HUES6 (cell line): ENCODE results near the gene NMNAT2.

ENCODE experiments used
- H3K27ac ChIP-seq: 2 replicates; pipeline ENCODE4 v1.7.0; 2013; ENCODE audit warnings: low read depth, mild to moderate bottlenecking, low read length, inconsistent platforms
- H3K27me3 ChIP-seq: 2 replicates; pipeline ENCODE4 v1.6.1; 2013; ENCODE audit warnings: low read length; ENCODE audit not compliant: control insufficient read depth, insufficient read depth
- H3K36me3 ChIP-seq: 2 replicates; pipeline ENCODE4 v1.6.1; 2013; ENCODE audit warnings: low read length; ENCODE audit not compliant: control insufficient read depth, insufficient read depth
- H3K4me1 ChIP-seq: 2 replicates; pipeline ENCODE4 v1.6.1; 2013; ENCODE audit warnings: low read length; ENCODE audit not compliant: control insufficient read depth, insufficient read depth
- H3K4me3 ChIP-seq: 2 replicates; pipeline ENCODE4 v1.5.1; 2013; ENCODE audit warnings: low read depth, low read length
- H3K9ac ChIP-seq: one replicate; pipeline ENCODE4 v1.6.1; 2013; ENCODE audit warnings: mild to moderate bottlenecking, low read length
- H3K9me3 ChIP-seq: 2 replicates; pipeline ENCODE4 v1.6.1; 2013; ENCODE audit warnings: low read depth, low read length; ENCODE audit not compliant: control insufficient read depth, insufficient read depth

Gene NMNAT2

DNA sequence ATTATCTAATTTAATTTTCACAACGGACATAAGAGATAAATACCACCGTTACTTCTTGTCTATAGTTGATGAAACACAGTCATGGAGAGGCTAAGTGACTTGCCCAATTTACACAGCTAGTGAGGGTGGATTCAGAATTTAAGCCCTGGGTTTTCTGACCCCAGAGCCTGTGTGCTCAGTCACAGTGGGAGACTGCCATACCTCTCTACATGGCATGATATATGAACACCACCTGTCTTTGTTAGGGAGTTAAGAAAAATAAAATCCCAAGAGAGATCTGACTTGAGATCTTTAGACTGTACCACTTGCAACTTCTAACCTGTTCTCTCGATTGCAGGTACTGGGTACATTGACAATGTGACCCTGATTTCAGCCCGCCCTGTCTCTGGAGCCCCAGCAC, 191.8 kb downstream of the NMNAT2 start:
- no peaks in the 10 kb centered on the region for H3K27me3 ChIP-seq
- H3K27ac ChIP-seq = no peak overlapping the region
- H3K9me3 ChIP-seq = no peaks in the 10 kb centered on the region

DNA sequence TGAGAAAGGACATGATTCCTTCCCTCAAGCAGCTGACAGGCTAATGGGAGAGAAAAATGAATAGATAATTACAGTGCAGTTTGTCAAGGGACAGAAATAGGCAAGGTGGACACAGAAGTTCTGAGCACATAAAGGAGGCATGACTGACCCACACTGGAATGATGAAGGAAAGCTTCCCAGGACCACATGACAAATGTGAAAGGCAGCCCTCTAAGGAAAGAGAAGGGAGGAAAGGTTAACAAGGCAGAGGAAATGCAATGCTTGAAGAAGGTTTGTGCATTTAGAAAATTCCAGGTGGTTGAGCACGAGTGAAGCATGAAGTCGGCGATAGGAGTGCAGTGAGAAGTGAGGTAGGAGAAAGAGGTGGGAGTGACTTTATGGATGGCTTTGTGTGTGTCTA, 194.7 kb downstream of the NMNAT2 start:
- Histone ChIP-seq H3K27me3 (no peaks in the 10 kb centered on the region), H3K9me3 (no peaks in the 10 kb centered on the region), H3K36me3 (no peaks in the 10 kb centered on the region), H3K27ac (no peak overlapping the region), H3K9ac (no peak overlapping the region), H3K4me1 (peaks cover 27% of the 10 kb centered on the region), H3K4me3 (no peak overlapping the region)

More for the DNA sequence above, 191.8 kb downstream of the NMNAT2 start:
- Histone ChIP-seq H3K36me3 (no peaks in the 10 kb centered on the region), H3K4me3 (no peak overlapping the region), H3K9ac (no peak overlapping the region), H3K4me1 (peaks cover 29% of the 10 kb centered on the region)

DNA sequence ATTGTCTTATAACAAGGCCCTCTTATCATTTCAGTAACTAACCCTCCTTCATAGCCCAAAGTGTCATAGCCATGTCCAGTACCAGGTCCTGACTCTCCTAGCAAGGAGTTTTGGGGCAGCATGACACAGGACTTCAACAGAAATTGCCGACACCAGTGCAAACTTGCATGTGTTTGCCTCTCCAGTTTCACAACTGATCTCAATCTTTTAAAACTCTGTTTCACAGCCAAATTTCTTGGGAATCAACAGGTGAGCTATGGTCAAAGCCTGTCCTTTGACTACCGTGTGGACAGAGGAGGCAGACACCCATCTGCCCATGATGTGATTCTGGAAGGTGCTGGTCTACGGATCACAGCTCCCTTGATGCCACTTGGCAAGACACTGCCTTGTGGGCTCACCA, 195.3 kb downstream of the NMNAT2 start:
- H3K27ac ChIP-seq = no peak overlapping the region
- peaks cover 26% of the 10 kb centered on the region for H3K4me1 ChIP-seq
- H3K4me3 ChIP-seq = no peak overlapping the region
- H3K9me3 ChIP-seq = no peaks in the 10 kb centered on the region
- H3K36me3 ChIP-seq = no peaks in the 10 kb centered on the region
- no peaks in the 10 kb centered on the region for H3K27me3 ChIP-seq
- no peak overlapping the region for H3K9ac ChIP-seq

DNA sequence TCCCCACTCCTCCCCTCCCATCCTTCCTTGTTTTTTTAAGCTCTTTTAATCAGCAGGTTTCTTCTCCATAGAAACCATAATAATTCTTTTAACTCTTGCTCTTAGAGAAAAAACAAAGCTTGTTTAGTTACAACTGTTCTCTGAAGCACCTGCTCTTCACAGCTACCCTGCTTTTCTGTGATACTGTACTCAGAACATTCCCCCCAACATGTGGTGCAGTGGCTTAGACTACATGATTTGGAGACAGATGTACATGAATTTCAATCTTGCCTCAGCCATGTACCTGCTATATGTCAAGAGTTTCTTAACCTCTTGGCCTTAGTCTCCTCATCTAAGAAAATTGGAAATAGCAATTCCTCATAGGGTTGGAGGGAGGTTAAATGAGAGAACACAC, 198.6 kb downstream of the NMNAT2 start:
- Histone ChIP-seq H3K36me3 (no peaks in the 10 kb centered on the region), H3K9ac (no peak overlapping the region), H3K27ac (no peak overlapping the region), H3K4me3 (no peak overlapping the region), H3K9me3 (no peaks in the 10 kb centered on the region), H3K4me1 (peaks cover 13% of the 10 kb centered on the region), H3K27me3 (no peaks in the 10 kb centered on the region)

DNA sequence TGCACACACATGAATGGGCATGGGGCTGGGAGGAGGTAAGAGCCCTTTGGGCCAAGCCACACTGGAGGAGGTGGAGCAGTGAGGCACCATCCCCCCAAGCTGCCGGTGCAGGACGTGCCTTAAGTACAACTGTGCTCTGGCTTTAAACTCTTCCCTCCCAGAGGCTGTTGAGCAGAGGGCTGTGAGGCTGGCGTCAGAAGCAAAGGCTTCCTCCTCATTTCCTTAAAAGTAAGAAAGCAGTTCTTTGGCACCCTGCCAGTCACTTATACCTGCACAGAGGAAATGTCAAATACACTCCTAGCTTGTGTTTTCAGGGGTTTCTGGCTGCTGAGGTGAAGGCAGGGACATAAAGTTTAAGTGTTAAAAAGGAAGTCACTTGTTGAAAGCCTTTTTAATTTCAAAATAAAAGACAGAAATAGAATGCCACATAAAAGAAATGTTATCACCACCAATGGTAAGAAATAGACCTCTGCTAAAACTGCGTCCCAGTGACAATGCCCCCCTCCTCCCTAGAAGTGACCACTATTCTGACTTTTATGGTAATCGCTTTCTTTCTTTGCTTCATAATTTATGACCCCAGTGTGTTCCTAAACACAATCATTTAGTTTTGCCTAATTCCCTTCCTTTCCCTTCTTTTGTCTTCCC, 199.1 kb downstream of the NMNAT2 start:
- Histone ChIP-seq H3K4me1 (peaks cover 13% of the 10 kb centered on the region), H3K36me3 (no peaks in the 10 kb centered on the region), H3K9me3 (no peaks in the 10 kb centered on the region), H3K27me3 (no peaks in the 10 kb centered on the region), H3K27ac (no peak overlapping the region), H3K9ac (no peak overlapping the region), H3K4me3 (no peak overlapping the region)

DNA sequence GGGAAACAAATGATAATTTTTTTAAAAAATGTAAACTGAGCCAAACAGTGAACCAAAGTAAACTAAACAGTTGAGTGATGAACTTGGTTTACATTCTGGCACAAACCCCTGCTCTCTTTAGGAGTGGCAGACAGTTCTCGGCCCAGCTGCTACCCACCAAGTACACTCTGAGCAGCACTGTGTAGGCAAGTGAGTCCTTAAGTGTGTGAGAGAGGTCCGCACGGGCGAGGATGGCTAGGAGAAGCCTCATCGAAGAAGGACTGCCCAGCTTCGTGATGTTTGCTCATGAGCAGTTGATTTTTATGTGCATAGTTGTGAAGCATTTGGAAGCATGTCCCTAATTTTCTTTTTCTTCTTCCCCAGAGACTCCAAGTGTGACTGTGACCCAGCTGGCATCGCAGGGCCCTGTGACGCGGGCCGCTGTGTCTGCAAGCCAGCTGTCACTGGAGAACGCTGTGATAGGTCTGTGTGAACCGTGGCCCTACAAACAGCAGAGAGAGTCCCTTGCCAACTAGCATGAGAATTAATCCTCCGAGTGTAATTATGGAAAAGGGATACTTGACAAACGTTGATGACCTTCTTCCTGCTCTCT, 200.1 kb downstream of the NMNAT2 start:
- H3K4me1 ChIP-seq = peaks cover 13% of the 10 kb centered on the region
- no peak overlapping the region for H3K4me3 ChIP-seq
- H3K9me3 ChIP-seq = no peaks in the 10 kb centered on the region
- H3K9ac ChIP-seq = no peak overlapping the region
- no peak overlapping the region for H3K27ac ChIP-seq
- no peaks in the 10 kb centered on the region for H3K27me3 ChIP-seq
- no peaks in the 10 kb centered on the region for H3K36me3 ChIP-seq

DNA sequence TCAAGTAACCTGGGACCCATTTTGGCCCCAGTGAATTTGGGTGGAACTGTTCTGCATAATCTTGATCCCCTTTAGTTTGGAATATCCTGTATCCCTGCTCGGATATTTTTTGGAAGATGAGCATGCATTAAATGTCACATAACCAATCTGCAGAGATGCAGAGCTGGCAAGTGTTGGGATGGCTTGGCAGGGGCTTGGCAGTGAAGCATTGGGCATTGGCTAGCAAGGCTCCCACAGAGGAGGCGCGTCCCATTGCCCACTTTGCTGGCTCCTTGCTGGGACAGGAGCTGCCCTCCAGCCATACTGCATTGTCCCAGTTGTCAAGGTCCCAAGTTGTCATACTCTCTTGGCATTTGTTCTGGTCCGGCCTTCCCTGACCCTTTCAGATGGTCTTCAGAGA, 202.2 kb downstream of the NMNAT2 start:
- Histone ChIP-seq H3K9me3 (no peaks in the 10 kb centered on the region), H3K36me3 (no peaks in the 10 kb centered on the region), H3K4me1 (peaks cover 13% of the 10 kb centered on the region), H3K27me3 (no peaks in the 10 kb centered on the region), H3K4me3 (no peak overlapping the region), H3K27ac (no peak overlapping the region), H3K9ac (no peak overlapping the region)

DNA sequence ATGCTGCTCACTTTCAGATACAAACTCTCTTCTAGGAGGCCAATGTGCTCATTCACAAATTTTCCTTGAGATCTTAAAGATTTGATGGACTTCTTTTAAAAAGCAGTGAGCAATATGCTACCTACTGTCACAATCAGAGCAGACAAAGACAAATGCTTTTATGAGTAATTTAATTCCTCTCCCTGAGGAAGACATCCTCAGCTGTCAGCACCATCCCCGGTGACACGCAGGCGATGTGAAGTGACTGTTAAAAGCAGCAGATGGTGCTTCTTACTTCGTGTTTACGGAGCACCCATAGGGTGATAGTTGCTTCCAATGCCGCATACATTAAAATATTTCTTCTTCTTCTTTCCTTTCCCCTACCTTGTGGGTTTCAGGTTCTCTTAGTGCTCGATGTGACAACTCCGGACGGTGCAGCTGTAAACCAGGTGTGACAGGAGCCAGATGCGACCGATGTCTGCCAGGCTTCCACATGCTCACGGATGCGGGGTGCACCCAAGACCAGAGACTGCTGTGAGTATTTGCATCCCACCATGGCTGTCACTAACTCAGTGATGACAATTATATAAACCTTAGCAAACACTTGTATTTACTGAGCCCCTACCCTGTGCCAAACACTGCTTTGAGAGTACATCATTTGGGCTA, 203.0 kb downstream of the NMNAT2 start:
- Histone ChIP-seq H3K27ac (no peak overlapping the region), H3K27me3 (no peaks in the 10 kb centered on the region), H3K4me1 (peaks cover 13% of the 10 kb centered on the region), H3K9ac (no peak overlapping the region), H3K9me3 (no peaks in the 10 kb centered on the region), H3K4me3 (no peak overlapping the region), H3K36me3 (no peaks in the 10 kb centered on the region)

DNA sequence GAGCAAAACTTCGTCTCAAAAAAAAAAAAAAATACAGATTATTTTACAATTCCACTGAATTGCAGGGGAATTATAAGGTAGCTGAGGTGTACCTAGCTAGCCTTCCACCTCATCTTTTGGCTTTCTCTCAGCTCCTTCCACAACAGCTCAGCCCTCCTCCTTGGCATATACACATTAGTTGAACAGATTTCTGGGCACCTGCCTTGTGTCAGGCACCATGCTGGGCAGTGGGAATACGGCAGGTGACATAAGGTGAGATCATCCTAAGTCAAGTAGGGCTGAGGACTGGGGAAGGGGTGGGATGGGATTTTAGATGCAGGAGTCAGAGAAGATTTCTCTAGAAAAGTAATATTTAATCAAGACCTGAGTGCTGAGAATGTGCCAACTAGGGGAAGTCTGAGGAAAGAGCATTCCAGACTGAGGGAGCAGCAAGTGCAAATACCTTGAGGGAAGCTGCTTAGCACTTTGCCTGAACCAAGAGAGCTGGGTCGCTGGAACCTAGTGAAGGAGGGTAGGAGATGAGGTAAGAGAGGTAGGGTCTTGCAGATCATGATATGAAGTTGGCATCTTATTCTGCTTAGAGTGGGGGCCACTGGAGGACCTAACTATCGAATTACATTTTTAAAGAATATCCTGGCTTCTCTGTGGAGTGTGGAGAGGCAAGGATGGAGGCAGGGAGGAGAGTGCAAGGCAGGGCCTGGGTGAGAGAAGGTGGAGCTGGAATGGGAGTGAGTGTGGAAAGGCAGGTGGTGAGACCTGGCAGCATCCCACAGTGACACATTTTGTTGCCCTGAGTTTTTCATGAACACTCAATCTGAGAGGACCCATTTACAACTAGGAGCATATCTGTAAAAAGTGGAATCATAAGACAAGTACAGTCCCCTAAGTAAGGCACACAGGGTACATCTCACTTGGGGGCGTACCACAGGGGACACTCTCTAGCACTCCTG, 203.9 kb downstream of the NMNAT2 start:
- Histone ChIP-seq H3K4me3 (no peak overlapping the region), H3K9ac (no peak overlapping the region), H3K9me3 (no peaks in the 10 kb centered on the region), H3K4me1 (peaks cover 13% of the 10 kb centered on the region), H3K36me3 (no peaks in the 10 kb centered on the region), H3K27ac (no peak overlapping the region), H3K27me3 (no peaks in the 10 kb centered on the region)

DNA sequence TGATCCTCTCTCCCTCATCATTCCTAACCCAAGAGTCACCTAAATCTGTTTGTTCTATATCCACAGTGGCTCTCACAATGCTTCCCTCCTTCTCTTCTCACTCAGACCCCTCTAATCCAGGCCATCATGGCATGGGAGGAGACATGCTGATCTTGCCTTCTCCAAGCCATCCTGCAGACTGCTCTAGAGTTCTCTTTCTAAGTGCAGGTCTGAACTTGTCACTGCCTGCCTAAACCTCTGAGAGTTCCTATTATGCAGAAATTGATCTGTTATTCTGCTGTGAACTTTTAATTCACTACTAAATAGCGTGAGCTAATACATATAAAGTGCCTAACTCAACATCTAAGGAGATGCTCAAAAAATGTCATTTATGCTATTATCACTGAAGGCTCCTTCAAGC, 205.3 kb downstream of the NMNAT2 start:
- H3K27ac ChIP-seq = no peak overlapping the region
- no peaks in the 10 kb centered on the region for H3K9me3 ChIP-seq
- H3K4me3 ChIP-seq = no peak overlapping the region
- no peaks in the 10 kb centered on the region for H3K27me3 ChIP-seq
- no peaks in the 10 kb centered on the region for H3K36me3 ChIP-seq
- H3K9ac ChIP-seq = no peak overlapping the region
- H3K4me1 ChIP-seq = no peaks in the 10 kb centered on the region

DNA sequence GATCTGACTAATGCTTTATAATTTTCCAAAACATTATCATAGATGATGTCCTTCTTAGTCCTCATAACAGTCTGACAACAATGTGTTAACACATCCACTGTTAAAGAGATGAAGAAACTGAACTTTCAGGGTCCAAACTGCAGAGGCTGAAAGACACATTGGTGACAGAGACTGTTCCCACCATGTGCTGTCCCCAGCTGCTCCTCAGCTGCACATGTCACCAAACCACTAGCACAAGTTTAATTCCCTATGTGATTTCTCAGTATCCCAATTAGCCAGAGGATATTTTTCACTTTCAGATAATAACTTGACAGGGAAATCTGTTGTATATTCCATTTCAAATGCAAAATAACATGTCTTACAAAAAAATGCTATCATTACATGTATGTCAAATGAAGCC, 207.5 kb downstream of the NMNAT2 start:
- Histone ChIP-seq H3K9me3 (no peaks in the 10 kb centered on the region), H3K27ac (no peak overlapping the region), H3K36me3 (no peaks in the 10 kb centered on the region), H3K9ac (no peak overlapping the region), H3K4me3 (no peak overlapping the region), H3K4me1 (no peaks in the 10 kb centered on the region), H3K27me3 (no peaks in the 10 kb centered on the region)
